Suppressor macrophage (primary cell): Measurements from ENCODE around the gene IRF4.
A peak's percentile ranks its signal among the peaks of the same experiment; 100 is the strongest.

Experiments
- DNase-seq, 4 experiments: peaks; one replicate each; pipeline ENCODE4 v3.0.0-alpha.2; 2020 to 2022
- total RNA-seq, 17 experiments: gene quantifications; one replicate each; lab custom pipeline; 2026; ENCODE audit warnings: mixed read lengths in 6 of 17, inconsistent platforms in 3 of 17; lab: John Stamatoyannopoulos, UW

The IRF4 gene
- total RNA-seq, result 0.36 to 35.7 (median 3.6) reads per million in 17 experiments

DNA sequence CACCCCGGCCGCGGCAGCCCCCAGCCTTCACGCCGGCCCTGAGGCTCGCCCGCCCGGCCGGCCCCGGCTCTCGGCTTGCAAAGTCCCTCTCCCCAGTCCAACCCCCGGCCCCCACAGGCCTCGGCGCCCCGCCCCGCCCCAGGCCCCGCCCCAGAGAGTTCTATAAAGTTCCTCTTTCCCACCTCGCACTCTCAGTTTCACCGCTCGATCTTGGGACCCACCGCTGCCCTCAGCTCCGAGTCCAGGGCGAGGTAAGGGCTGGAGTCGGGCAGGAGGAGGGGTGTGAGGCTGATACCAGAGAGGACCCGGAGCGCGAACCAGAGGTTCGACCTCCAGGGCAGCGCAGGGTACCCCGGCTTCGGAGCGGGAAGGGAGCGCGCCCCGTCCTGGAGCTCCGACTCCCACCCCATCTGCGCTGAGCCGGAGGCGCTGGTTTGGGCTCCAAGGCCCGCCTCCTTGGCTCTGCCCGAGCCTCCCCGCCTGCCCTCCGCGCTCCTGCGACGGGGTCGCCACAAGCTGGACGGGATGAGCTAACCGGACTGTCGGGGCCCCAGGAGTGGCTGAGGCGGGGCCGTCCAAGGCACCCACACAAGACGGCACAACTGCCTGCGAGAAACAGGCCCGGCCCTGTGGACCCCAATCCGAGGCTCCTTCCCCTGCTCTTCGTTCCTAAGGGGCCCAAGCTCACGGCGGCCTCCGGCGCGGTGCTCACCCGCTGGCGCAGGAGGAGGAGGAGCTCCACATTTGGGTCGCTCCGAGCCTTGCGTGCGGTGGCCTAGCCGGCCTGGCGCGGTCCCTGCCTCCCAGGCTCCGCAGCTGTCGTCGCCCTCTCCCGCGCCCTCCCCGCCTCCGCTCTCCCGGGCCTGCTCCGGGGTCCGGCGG, at the start of gene IRF4:
TSS of gene IRF4 (plus strand) at position 194 of the 882 bp plus-strand sequence. CDS start 1,401 bp downstream, outside the sequence.
- peak; percentile 24 to 60 (median 47) for DNase-seq

DNA sequence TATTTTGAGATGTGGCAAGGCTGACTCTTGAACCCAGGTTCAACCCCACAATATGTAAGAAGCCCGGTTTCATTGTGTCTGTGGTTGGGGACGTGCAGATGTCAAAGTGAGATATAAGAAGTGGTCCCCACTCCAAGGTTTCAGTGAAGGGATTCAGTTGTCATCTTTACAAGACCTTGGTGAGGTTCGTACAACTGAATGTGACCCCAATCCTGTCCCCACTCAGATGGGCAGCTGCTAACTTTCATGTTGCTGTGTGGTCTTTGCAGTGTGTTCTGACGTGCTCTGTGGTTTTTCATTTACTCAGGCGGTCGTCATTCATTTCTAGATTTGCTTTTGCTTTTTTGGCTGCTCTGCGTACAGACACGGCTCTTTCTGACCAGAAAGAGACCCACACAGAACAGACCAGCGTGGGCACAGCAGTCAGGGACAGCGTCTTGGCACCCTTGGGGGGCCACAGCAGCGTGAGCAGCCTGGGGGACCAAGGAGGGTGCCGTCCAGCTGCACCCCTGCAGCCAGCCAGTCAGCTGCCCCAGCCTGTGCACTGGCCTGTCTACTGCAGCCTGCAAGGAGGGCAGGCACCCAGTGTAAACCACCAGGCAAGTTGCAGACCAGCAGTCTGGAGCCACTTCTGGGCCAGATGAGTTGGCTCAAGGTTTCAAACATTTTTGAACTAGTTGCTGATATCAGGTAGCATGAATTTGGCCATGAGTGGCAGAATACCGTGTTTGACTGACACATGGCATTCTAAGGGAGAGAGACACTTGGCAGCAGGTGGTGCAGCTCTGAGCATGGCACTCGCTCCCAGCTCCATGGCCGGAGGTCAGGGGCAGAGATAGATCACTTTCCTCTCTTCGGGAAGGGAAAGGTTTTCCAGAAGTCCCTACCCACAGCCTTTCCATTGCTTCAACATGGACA, 49.4 kb upstream of the IRF4 start:
- no peak for DNase-seq

DNA sequence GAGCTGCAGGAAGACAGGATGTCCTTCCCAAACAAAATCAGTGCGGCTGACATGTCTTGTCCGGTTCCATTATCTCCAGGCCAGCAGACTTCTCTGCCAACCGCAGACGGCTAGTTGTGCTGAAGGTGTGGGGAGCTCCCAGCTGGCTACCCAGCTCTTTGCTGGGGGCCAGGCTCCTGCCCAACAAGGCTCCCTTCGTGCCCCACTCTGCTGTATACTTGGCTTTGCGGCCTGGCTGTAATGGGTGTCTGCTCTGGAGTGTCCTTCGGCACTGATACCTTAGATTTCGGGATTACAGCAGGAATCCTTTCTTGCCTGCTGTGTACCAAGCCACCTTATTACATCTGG, 48.7 kb upstream of the IRF4 start:
- no peak for DNase-seq

DNA sequence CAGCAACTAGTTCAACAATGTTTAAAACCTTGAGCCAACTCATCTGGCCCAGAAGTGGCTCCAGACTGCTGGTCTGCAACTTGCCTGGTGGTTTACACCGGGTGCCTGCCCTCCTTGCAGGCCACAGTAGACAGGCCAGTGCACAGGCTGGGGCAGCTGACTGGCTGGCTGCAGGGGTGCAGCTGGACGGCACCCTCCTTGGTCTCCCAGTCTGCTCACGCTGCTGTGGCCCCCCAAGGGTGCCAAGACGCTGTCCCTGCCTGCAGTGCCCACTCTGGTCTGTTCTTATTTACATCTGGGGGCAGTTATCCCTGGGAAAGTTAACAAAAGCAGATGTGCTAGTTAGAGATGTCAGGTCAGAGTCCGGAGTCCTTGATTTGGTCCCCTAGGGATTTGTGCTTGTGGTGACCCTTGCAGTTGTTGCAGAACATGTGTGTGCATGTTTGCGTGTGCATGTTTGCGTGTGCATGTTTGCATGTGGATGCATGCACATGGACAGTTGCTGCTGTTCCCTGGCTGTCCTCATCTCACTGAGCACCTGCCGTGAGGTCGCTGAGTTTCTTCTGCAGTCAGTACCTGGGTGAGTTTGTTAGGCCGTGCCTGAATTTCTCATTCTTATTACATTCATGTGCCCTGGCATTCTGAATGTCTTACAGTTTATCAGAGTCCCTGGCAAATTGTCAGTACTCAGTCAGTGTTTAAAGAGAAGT, 48.2 kb upstream of the IRF4 start:
- no peak for DNase-seq

DNA sequence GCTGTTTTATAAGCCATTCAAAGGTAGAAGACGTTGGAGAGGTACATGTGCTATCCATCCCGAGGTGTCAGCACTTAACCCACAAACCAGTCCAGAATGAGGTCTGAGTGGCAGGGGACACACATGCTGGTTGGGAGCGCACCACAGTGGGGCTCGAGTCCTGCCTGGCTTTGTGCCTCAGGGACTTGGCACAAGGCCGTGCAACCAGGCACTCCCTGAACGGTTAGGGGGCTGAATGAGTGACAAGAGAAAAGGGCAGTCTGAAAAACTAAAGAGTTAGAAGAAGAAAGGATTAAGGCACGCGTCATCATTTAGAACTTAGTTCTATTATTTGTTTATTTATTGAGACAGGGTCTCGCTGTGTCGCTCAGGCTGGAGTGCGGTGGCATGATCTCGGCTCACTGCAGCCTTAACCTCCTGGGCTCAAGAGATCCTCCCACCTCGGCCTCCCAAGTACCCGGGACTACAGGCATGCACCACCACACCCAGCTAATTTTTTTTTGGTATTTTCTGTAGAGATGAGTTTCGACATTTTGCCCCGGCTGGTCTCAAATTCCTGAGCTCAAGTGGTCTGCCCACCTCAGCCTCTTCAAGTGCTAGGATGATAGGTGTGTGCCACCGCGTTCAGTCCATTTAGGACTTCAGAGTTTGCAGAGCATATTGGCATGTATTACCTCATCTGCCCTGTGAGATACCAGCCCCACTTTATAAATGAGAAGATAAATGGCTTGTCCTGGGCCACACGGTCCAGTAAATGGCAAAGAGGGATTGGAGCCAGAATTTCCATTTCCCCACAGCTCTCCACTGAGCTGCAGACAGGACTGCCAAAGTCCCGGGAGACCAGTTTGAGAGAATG, 47.4 kb upstream of the IRF4 start:
- no peak for DNase-seq

DNA sequence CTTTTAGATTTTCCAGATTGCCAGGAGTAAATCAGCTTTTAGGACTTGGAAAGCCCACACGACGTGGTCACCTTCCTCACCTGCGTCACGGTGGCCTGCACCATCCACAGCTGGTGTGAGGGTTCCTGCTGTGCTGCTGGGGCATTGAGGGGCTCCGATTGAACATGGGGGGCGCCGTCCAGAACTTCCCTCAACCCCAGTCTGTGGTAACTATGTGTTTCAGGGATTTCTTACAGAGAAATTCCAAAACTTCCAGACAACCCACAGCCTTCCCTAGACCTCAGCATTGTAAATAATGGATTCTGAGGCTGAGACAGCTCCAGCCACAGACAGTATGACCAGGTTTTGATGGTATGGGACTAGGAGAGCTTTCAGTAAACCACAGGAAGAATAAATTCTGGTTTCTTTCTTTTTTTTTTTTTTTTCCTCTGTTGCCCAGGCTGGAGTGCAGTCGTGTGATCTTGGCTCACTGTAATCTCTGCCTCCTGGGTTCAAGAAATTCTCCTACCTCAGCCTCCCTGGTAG, 46.7 kb upstream of the IRF4 start:
- DNase-seq, result no peak

DNA sequence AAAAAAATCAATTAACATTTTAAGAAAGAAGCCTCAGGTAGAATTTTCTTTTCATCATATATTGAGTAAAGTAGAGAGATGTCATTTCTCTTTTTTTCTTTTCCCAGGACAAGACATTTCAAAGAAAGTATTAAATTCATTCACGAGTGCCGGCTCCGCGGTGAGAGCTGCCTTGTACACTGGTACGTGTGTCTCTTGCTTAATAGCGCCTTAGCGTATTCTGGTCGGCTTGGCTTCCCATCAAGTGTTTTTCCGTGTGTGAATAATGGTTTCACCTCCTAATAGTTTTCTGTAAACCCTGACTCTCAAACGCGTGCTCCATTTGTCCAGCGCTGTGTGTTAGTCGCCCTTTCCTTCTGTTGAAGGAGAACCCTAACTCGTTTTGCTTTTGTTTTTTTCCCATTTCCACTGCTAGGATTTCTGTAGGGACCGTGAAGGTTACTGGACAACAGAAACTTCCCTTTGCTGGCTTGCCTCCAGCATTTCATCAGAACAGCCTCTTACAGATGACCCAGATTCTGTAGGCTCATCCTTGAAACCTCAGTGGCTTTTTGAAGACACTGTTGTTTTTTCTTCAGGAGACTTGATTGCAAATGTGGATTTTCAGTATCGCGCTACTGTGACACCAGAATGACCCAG, 45.7 kb upstream of the IRF4 start:
- no peak for DNase-seq

DNA sequence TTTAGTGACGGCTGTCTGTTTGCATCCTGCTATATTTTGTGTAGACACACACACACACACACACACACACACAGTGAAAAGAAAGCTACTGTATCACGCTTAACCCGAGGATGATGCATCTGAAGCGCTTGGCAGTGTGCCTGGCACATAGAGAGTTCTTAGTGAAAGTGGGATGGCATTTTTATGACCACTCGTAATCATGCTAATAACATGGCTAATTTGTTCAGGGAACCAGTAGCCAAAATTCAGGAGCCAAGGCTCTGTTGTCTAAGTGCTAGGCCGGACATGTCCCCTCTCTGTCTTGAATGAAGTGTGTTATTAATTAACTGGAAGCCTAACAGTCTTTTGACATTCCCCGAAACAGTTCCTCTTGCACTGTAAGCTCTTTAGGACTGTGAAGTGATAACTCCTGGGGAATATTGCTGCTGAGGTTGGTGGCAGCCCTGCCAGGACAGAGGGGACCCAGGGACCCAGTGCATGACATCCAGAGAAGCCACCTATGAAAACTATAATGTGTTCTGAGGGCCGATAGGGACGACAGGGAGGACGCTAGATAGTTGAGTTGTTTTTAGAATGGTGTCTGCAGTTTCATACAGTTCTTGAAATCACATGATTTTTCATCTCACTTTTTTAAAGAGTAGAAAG, 45.0 kb upstream of the IRF4 start:
- no peak for DNase-seq

DNA sequence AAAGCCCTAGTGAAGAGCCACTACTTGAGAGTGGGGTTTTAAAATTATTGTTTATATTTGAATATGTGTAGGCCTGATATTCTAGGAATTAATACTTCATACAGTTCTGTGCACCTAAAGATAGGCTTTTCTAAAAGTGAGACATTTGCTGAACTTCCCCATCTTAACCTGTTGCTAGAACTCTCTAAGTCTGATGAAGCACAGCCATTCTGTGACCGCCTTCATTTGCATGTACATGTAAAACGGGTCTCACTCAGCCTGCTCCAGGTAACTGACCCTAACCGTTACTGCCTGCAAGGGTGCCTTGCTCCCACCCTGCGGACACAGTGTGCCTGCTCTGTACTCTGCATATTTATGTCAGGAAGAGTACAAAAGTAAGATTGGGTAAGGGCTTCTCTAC, 44.3 kb upstream of the IRF4 start:
- no peak for DNase-seq

DNA sequence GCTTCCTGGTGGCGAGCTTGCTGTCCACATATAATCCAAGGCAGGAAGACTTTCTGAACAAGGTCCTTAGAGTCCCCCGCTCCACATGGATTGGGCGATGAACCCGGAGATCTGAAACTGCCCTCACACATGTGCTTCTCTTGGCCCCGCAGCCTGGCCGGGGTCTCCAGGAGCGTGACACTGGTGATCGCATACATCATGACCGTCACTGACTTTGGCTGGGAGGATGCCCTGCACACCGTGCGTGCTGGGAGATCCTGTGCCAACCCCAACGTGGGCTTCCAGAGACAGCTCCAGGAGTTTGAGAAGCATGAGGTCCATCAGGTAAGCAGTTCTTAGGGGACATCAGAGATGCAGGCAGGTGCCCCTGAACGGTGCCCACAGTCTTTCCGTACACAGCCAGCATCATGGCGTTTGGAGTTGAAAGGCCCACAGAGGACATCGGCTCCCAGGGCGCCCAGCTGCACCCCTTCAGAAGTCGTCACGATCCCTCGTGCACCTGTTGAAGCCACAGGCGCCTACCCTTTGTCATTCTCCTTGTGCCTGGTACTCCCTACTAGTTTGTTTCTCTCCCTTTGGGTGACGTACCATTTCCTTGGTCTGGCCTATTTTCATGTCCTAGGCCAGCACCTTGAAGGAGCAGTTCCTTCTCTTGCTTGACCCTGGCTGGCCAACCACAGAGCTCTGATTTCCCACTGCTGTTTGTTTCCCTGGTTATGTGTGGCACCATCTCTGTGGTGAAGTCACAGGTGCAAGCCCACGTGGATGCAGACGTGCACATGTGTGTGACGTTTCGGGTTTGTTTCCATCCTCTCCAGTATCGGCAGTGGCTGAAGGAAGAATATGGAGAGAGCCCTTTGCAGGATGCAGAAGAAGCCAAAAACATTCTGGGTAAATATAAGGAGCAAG, 43.3 kb upstream of the IRF4 start:
- no peak for DNase-seq

DNA sequence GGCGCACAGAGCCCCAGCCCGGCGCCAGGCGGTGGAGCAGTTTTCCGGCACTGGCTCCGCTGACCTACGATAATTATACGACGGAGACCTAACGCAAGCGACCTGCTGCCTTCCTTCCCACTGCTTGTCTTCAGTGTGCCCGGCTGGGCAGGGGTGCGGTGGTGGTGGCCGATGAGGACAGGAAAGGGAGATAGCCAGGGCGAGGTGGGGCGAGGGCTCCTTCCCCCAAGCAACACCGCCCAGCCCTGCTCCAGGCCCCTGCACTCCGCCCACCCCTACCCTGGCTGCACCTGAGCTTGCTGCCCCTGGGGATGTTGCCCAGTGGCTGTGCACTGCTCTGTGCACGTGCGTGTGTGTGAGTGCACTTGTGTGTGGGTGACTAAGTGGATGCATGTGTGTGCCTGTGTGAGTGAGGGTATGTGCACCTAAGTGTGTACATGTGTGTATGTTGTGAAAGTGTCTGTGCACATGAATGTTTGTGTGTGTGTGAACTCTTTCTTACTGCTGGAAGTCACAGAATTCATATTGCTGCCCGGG, 42.6 kb upstream of the IRF4 start:
- DNase-seq, result no peak

DNA sequence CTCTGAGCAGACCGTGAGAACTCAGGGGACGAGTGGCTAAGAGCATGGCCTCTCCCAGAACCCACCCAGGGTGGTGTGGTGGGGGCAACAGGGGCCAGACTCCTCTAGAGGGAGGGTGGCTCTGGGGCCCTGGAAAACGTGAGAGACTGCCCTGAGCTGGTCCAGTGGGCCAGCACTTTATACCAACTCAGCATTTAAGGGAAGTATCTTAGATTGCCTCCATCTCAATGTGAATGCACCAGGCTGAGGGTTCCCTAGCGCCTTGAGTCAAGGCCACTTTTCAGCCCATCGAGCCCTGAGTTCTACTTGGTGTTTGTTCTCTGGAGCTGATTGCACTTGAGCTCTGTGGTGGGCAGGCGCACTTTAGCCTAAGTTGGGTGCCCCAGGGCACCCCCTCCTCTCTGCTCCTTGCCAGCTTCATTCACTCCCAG, 42.0 kb upstream of the IRF4 start:
- no peak for DNase-seq

DNA sequence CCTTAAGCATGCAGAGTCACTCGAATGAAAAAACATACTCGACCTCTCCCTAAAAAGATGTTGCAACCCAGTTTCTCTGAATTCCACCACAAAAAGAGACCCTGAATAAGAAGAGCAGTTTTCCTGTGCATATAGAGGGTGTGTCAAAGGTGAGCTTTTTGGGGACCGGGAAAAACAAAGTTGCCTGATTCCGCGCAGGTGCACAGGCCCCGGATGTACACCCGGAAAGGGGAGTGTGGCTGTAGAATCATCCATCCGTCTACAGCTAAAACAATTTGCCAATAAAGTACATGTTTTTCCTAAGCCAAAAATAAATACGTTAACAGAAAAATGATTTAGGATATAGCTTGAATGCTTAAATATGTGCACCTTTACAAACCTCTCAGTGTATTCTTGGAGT, 41.2 kb upstream of the IRF4 start:
- no peak for DNase-seq

DNA sequence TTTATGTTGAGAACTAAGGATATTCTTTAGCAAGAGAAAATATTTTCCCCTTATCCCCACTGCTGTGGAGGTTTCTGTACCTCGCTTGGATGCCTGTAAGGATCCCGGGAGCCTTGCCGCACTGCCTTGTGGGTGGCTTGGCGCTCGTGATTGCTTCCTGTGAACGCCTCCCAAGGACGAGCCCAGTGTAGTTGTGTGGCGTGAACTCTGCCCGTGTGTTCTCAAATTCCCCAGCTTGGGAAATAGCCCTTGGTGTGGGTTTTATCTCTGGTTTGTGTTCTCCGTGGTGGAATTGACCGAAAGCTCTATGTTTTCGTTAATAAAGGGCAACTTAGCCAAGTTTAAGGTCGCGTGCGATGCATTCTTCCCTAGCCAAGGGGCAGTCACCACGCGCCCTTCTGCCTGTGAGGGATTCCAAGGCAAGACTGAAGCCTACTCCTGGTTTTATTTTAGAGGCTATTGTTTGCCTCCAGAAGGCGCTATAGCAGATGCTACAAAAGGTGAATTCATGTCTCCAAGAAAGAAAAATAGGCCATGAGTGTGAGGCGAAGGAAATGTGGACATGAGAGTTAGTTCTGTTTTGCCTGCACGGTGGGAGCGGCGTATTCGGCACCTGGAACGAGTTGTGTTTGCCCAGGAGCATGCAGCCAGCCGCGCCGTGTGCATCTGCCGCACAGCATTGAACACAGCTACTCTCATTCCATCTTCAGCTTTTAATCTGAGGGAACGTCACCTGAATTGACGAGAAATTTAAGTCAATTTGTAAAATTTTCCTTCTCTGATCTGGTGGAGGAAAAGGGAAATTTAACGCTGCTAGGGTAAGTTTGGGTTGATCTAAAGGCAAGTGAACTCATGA, 40.3 kb upstream of the IRF4 start:
- DNase-seq, result no peak

DNA sequence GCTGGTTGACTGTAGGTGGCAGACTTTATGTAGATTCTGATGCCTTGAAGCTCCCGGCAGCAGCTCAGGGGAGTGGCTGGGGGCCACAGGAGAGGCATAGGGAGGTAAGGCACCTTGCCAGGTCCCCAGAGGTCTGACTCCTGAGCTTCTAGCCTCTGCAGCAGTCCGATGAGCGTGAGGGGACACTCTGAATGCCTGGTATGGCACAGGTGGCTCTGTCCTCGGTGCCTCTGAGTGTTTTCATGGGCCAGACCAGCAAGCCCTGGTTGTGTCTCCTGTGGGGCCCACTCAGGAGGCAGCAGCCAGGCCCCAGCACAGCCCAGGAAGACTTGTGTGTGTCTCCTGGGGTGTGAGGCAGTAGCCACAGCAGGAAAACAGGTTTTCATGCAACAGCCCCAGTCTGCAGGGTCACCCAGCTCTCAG, 39.7 kb upstream of the IRF4 start:
- DNase-seq, result no peak

DNA sequence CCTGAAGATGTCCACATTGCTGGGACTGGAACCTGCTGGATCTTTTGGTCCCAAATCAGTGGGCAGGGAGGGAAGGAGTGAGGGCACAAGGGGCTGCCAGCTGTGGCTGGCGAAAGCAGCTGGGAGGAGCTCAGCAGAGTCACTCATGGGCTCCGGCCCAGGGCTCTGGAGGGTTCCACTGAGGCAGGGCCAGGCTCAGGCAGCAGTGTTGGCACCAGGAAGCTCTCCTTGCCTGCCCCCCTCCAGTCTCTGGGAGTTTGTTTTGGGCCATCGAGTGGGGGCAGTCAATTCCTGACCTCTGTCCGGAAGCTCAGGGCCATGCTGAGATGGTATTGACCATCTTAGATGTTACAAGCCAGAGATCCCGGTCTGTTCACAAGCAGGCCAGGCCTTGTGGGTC, 39.1 kb upstream of the IRF4 start:
- DNase-seq, result no peak

DNA sequence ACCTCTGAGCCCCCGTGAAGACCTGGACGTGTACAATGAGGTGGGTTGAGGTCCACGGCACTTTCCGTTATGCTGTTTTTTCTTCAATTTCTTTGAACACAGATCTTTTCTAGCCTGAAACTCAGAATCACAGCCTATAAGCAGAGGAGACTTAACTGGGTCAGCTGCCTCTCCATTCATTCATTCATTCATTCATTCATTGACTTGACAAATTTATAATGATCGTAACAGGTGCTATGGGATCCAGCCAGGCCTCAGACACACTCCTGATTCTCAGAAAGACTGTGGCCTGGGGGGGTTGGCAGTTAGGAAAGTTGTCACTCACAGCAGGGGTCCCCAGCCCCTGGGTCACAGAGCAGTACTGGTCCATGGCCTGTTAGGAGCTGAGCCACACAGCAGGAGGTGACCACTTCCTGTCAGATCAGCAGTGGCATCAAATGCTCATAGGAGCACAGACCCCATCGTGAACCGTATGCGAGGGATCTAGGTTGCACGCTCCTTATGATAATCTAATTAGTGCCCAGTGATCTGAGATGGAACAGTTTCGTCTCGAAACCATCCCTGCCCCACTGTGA, 38.6 kb upstream of the IRF4 start:
- no peak for DNase-seq
